ENCODE data around the gene ZNF333.
A peak's percentile ranks its signal among the peaks of the same experiment; 100 is the strongest.
"Not testable (repeated sequence)": the region's sequence is repeated elsewhere in the genome, so short reads cannot be mapped to it uniquely, and the experiment has no call there.

The ZNF333 gene

DNA sequence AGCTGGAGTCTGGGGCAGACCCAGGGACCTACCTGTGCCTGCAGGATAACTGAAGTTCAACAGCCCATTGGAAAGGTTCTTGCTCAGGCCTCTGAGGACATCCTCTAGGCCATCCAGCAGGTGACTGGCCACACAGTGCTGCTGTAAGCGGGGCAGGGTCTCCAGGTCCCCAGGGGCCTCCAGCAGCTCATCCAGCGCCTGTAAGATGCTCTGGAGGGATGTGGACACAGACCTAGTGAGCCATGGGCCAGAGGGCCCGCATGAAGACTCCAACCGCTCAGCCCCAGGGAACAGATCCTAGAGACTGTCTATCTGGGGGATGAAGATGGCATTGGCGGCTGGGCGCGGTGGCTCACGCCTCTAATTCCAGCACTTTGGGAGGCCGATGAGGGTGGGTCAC, 74.6 kb downstream of the ZNF333 start:
- Mint-ChIP-seq H3K27me3 (peaks cover 42 to 67% of the 10 kb centered on the region in 2 donors), H3K9me3 (peaks cover 0 to 5% of the 10 kb centered on the region in 2 donors), H3K27ac (no peak overlapping the region), H3K4me1 (ENCODE audit: low read depth in 2 of 2) (peaks cover 0 to 5% of the 10 kb centered on the region in 2 donors), H3K4me3 (no peak overlapping the region), H3K36me3 (ENCODE audit: insufficient read depth) (peaks cover 8% of the 10 kb centered on the region)
- DNase-seq (no peak), ATAC-seq (replicated peaks) (no peak)

DNA sequence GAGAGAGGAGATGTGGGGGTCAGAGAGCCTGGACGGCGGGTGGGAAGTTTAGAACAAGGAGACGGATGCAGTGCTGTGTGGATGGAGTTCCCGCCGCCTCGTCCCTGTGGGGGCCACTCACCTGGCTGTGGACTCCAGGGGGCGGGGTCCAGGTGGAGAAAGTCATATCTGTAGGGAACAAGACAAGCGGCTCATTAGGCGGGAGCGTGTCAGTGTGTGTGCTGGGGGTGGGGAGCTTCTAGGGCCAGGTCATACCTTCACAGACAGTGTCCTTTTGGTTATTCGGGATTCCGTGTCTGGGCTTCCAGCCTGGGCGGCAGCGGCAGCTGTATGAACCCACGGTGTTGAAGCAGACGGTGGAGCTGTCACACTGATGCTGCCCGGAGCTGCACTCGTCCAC, 75.6 kb downstream of the ZNF333 start:
- H3K4me3 Mint-ChIP-seq = peak overlapping the region in 1 of 2 donors; percentile 38
- ATAC-seq (replicated peaks) = peak; percentile 54
- not testable (repeated sequence) for DNase-seq; H3K4me1 Mint-ChIP-seq (ENCODE audit: low read depth in 2 of 2); H3K36me3 Mint-ChIP-seq (ENCODE audit: insufficient read depth); H3K9me3 Mint-ChIP-seq
- peaks cover 47 to 73% of the 10 kb centered on the region in 2 donors for H3K27me3 Mint-ChIP-seq
- peak overlapping the region in 1 of 2 donors; percentile 90 for H3K27ac Mint-ChIP-seq

DNA sequence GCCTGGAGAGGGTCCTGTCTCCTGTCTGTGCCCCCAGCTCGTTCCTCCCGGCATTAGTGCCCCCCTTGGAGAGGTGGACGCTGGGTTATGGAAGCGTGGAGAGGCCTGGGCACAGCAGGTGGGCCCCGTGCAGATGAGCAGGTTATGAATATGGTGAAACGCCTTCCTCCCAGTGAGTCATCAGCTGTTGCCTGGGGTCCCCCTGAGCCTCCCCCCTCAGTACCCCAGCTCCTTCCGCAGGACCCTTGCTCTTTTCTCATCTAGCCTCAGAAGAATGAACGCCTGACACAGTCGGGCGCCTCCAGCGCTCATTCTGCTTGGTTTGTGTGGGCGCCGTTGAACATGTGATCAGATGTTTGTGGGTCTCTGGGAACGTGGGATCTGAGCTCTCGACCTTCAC, 76.0 kb downstream of the ZNF333 start:
- not testable (repeated sequence) for H3K27ac Mint-ChIP-seq; DNase-seq; H3K9me3 Mint-ChIP-seq; H3K4me3 Mint-ChIP-seq; H3K36me3 Mint-ChIP-seq (ENCODE audit: insufficient read depth); H3K4me1 Mint-ChIP-seq (ENCODE audit: low read depth in 2 of 2)
- peaks cover 42 to 70% of the 10 kb centered on the region in 2 donors for H3K27me3 Mint-ChIP-seq
- ATAC-seq (replicated peaks) = peak; percentile 43

DNA sequence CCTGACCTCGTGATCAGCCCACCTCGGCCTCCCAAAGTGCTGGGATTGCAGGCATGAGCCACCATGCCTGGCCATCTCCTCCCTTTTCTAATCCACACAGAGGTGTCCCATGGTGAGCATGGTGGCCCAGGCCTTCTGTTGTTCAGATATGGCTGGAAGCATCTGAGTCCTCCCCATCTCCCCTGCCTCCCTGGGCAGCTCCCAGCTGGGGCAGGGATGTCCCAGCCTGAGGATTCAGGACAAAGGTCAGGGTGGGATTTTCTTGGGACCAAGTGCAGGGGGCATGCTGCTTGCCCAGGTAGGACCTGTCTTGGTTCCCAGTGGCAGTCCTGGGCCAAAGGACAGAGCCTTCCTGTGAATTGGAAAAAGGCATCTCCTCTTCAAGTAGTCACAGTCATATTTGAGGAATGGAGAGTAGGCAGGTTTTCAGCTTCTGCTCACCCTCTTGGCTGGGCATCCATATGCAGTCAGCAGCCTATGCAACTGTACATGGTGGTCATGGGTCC, 77.7 kb downstream of the ZNF333 start:
- Mint-ChIP-seq H3K27ac (no peak overlapping the region), H3K27me3 (peaks cover 34 to 62% of the 10 kb centered on the region in 2 donors), H3K9me3 (peaks cover 0 to 1% of the 10 kb centered on the region in 2 donors), H3K4me3 (no peak overlapping the region), H3K36me3 (ENCODE audit: insufficient read depth) (peaks cover 12% of the 10 kb centered on the region), H3K4me1 (ENCODE audit: low read depth in 2 of 2) (no peaks in the 10 kb centered on the region)
- DNase-seq (no peak), ATAC-seq (replicated peaks) (no peak)

DNA sequence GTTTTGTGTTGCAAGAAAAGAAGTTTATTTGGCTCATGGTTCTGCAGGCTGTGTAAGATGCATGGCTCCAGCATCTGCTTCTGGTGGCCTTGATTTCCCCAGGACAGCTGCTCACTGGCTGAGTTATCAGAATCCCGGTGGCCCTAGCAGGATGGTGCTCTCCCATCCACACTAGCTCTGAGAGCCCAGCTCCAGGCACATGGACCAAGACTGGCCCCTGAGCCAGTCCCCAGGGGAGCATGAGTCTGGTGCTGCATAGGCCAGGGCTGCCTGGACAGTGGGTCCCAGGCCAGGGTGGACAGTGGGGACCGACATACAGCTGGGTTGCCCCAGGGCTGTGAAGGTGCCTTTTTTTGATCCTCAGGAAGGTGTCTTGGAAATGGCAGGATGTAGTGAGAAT, 78.2 kb downstream of the ZNF333 start:
- Mint-ChIP-seq H3K4me1 (ENCODE audit: low read depth in 2 of 2) (no peaks in the 10 kb centered on the region), H3K27me3 (peaks cover 34 to 64% of the 10 kb centered on the region in 2 donors), H3K36me3 (ENCODE audit: insufficient read depth) (peaks cover 12% of the 10 kb centered on the region), H3K27ac (no peak overlapping the region), H3K4me3 (no peak overlapping the region), H3K9me3 (peaks cover 0 to 1% of the 10 kb centered on the region in 2 donors)
- no peak for ATAC-seq (replicated peaks)
- no peak for DNase-seq

DNA sequence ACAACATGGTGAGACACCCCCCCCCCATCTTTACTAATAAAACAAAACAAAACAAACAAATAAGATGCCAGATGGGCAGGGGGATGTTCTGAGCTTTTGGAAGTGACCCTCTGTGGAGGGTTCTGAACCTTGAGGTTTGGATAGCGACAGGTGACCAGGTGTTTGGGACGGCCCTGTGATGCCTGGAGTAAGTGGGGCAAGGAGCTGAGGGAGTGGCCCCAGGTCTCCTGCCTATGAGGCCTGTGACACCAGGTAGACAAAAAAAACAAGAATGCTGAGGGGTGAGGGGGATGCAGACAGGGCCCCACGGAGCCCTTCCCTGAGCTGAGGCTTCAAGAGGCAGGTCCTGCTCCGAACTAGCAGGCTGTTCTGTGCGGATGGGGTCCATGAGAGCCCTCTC, 79.4 kb downstream of the ZNF333 start:
- no peak overlapping the region for H3K4me3 Mint-ChIP-seq
- DNase-seq = no peak
- no peaks in the 10 kb centered on the region for H3K4me1 Mint-ChIP-seq (ENCODE audit: low read depth in 2 of 2)
- H3K9me3 Mint-ChIP-seq = no peaks in the 10 kb centered on the region
- peaks cover 39 to 67% of the 10 kb centered on the region in 2 donors for H3K27me3 Mint-ChIP-seq
- ATAC-seq (replicated peaks) = no peak
- H3K36me3 Mint-ChIP-seq (ENCODE audit: insufficient read depth) = peaks cover 16% of the 10 kb centered on the region
- no peak overlapping the region for H3K27ac Mint-ChIP-seq

DNA sequence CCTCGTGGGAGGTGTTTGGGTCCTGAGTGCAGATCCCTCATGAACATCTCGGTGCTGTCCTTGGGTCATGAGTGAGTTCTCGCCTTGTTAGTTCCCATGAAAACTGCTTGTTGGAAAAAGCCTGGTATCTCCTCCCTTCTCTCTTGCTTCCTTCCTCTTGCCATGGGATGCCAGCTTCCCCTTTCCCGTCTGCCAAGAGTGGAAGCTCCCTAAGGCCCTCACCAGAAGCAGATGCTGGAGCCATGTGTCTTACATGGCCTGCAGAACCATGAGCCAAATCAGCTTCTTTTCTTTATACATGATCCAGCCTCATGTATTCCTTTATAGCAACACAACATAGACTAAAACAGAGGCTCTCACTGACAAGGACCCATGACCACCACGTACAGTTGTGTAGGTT, 80.3 kb downstream of the ZNF333 start:
- no peaks in the 10 kb centered on the region for H3K9me3 Mint-ChIP-seq
- H3K4me1 Mint-ChIP-seq (ENCODE audit: low read depth in 2 of 2) = no peaks in the 10 kb centered on the region
- H3K27me3 Mint-ChIP-seq = peaks cover 39 to 58% of the 10 kb centered on the region in 2 donors
- no peak overlapping the region for H3K4me3 Mint-ChIP-seq
- DNase-seq (no peak), ATAC-seq (replicated peaks) (no peak)
- peaks cover 16% of the 10 kb centered on the region for H3K36me3 Mint-ChIP-seq (ENCODE audit: insufficient read depth)
- peak overlapping the region in 1 of 2 donors; percentile 36 for H3K27ac Mint-ChIP-seq

DNA sequence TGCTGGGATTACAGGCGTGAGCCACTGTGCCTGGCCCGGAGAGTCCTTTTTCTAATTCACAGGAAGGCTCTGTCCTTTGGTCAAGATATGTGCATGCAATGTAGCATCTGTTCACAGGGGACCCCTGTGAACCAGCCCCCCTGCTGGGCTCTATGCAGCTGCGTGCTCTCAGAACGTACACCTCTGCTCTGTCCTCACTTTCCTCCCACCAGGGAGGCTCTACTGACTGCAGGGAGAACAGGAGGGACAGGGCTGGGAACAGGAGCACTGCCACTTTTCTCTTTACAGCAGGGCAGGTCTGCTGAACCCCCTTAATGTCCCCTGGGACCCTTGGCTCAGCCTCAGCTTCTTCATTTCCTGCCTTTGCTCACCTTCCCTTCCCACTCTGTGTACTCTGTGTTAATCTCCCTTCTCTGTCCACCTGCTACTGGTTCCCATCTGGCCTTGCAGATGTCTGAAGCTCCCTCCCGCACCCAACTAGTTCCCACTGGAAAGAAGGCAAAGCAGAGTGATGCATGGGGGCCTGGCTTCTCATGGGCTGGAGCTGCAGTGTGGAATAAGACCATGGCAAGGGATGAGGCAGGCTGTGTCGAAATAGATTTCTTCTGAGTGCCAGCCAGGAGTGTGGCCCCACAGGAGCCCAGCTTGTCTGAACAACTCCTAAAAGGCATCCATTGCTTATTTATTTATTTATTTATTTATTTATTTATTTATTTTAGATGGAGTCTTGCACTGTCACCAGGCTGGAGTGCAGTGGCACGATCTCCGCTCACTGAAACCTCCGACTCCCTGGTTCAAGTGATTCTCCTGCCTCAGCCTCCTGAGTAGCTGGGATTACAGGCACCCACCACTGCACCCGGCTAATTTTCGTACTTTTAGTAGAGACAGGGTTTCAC, 81.3 kb downstream of the ZNF333 start:
- H3K27me3 Mint-ChIP-seq = peaks cover 44 to 48% of the 10 kb centered on the region in 2 donors
- H3K4me1 Mint-ChIP-seq (ENCODE audit: low read depth in 2 of 2) = peaks cover 3 to 4% of the 10 kb centered on the region in 2 donors
- DNase-seq (no peak), ATAC-seq (replicated peaks) (no peak)
- H3K27ac Mint-ChIP-seq = no peak overlapping the region
- H3K9me3 Mint-ChIP-seq = no peaks in the 10 kb centered on the region
- peaks cover 8% of the 10 kb centered on the region for H3K36me3 Mint-ChIP-seq (ENCODE audit: insufficient read depth)
- H3K4me3 Mint-ChIP-seq = no peak overlapping the region

DNA sequence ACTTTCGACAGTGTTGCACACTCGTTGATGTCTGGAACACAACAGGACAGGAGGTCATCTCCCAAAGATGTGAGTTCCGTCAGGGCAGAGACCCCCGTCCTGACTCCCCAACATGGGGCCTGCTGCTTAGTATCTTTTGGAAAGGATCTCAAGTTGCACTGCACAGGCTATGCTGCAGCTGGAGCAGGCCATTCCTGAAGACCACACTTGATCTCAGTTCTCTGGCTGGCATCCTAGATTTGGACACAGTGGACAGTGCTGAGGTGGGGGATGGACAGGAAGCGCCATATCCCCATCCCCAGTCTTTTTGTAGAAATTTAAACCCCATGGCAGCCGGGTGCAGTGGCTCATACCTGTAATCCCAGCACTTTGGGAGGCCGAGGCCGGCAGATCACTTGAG, 82.6 kb downstream of the ZNF333 start:
- ATAC-seq (replicated peaks) (no peak), DNase-seq (no peak)
- Mint-ChIP-seq H3K27me3 (peaks cover 43 to 54% of the 10 kb centered on the region in 2 donors), H3K4me3 (no peak overlapping the region), H3K27ac (no peak overlapping the region), H3K4me1 (ENCODE audit: low read depth in 2 of 2) (peaks cover 4 to 8% of the 10 kb centered on the region in 2 donors), H3K36me3 (ENCODE audit: insufficient read depth) (peaks cover 11% of the 10 kb centered on the region), H3K9me3 (no peaks in the 10 kb centered on the region)

DNA sequence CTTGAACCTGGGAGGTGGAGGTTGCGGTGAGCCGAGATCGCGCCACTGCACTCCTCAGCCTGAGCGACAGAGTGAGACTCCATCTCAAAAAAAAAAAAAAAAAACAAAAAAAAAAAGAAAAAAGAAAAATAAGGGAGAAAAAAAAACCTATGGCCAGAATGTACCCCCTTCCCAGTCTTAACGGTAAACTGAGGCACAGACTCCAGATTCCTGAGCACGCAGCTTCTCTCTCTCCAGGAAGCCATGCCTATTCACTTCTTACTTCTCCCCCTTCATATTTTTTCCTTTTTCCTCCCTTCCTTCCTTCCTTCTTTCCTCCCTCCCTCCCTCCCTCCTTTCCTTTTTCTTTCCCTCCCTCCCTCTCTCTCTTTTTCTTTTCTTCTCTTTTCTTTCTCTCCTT, 83.1 kb downstream of the ZNF333 start:
- Mint-ChIP-seq H3K27ac (no peak overlapping the region), H3K36me3 (ENCODE audit: insufficient read depth) (peaks cover 11% of the 10 kb centered on the region), H3K27me3 (peaks cover 43 to 60% of the 10 kb centered on the region in 2 donors), H3K9me3 (no peaks in the 10 kb centered on the region), H3K4me3 (no peak overlapping the region), H3K4me1 (ENCODE audit: low read depth in 2 of 2) (peaks cover 4 to 8% of the 10 kb centered on the region in 2 donors)
- no peak for ATAC-seq (replicated peaks)
- no peak for DNase-seq

DNA sequence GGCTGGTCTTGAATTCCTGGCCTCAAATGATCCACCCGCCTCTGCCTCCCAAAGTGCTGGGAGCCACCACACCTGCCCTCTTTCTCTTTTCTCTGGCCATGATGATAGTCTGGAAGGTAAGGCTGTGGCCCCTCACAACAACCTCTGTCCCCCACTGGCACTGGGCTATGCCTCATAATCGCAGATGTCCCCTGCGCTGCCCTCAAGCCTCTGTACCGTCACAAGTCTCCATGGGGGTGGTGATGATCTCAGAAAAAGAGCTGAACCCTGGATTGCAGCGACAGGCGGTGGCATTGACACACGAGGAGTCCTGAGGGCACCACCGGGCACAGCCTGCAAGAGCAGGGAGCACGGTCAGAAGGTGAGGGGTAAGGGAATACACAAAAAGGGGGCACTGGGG, 83.9 kb downstream of the ZNF333 start:
- not testable (repeated sequence) for H3K27ac Mint-ChIP-seq

DNA sequence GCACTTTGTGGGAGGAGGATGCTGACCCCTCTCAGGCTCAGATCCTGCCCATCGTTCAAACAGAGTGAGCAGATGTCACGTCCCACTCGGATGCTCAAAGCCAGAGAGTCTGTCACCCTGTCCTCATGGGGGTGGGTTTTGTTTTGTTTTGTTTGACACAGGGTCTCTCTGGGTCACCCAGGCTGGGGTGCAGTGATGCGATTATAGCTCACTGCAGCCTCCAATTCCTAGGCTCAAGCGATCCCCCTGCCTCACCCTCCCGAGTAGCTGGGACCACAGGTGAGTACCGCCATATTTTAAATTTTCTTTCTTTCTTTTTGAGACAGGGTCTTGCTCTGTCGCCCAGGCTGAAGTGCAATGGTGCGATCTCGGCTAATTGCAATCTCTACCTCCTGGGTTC, 84.5 kb downstream of the ZNF333 start:
- no peak for ATAC-seq (replicated peaks)
- DNase-seq = no peak
- H3K4me1 Mint-ChIP-seq (ENCODE audit: low read depth in 2 of 2) = peaks cover 4 to 8% of the 10 kb centered on the region in 2 donors
- peaks cover 44 to 60% of the 10 kb centered on the region in 2 donors for H3K27me3 Mint-ChIP-seq
- no peak overlapping the region for H3K4me3 Mint-ChIP-seq
- H3K36me3 Mint-ChIP-seq (ENCODE audit: insufficient read depth) = peaks cover 11% of the 10 kb centered on the region
- H3K27ac Mint-ChIP-seq = no peak overlapping the region
- H3K9me3 Mint-ChIP-seq = no peaks in the 10 kb centered on the region

More for the DNA sequence above, 83.9 kb downstream of the ZNF333 start:
- not testable (repeated sequence) for H3K9me3 Mint-ChIP-seq; H3K4me1 Mint-ChIP-seq (ENCODE audit: low read depth in 2 of 2); DNase-seq; H3K4me3 Mint-ChIP-seq; ATAC-seq (replicated peaks)
- H3K36me3 Mint-ChIP-seq (ENCODE audit: insufficient read depth) = peaks cover 11% of the 10 kb centered on the region
- H3K27me3 Mint-ChIP-seq = peaks cover 43 to 60% of the 10 kb centered on the region in 2 donors

DNA sequence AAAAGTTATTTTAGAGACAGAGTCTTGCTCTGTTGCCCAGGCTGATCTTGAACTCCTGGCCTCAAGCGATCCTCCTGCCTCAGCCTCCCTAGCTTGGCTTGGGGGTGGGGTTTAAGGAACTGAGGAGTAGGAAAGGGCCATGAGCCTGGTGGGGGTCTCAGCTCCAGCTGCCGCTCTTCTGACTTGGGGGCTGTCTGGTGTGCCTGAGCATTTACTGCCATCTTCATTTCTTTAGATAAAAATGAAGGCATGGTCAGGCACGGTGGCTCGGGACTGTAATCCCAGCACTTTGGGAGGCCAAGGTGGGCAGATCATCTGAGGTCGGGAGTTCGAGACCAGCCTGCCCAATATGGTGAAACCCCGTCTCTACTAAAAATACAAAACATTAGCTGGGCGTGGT, 85.5 kb downstream of the ZNF333 start:
- not testable (repeated sequence) for ATAC-seq (replicated peaks); H3K4me1 Mint-ChIP-seq (ENCODE audit: low read depth in 2 of 2); H3K9me3 Mint-ChIP-seq; DNase-seq; H3K27ac Mint-ChIP-seq
- Mint-ChIP-seq H3K4me3 (peak overlapping the region in 1 of 2 donors; percentile 49), H3K36me3 (ENCODE audit: insufficient read depth) (peaks cover 14% of the 10 kb centered on the region), H3K27me3 (peaks cover 44 to 51% of the 10 kb centered on the region in 2 donors)

Data from effector memory CD8-positive, alpha-beta T cell (primary cell).